Osteoblast (primary cell): ENCODE data around the gene VWA5B2. TPM values are rescaled to one million over a fixed set of nuclear protein-coding genes. Genes with fewer than 3 reads are reported as not detected.

Experiments
- DNase-seq: peaks from one replicate; pipeline ENCODE4 v3.0.0; 2011; ENCODE audit warnings: low spot score, mixed read lengths; ENCODE audit not compliant: insufficient read length; ENCODE audit errors: missing footprints
- H2AFZ ChIP-seq: 2 replicates; pipeline ENCODE4 v1.6.0; 2011; ENCODE audit warnings: mild to moderate bottlenecking, low read length
- H3K27ac ChIP-seq: 2 replicates; pipeline ENCODE4 v1.5.1; 2011; ENCODE audit warnings: mild to moderate bottlenecking, low read depth, low read length, moderate library complexity
- H3K27me3 ChIP-seq: 2 replicates; pipeline ENCODE4 v1.6.0; 2012; ENCODE audit warnings: mild to moderate bottlenecking, control low read depth, inconsistent platforms, low read length, moderate library complexity; ENCODE audit not compliant: insufficient read depth
- H3K36me3 ChIP-seq: 2 replicates; pipeline ENCODE4 v1.5.1; 2011; ENCODE audit warnings: mild to moderate bottlenecking, low read length, control low read depth, moderate library complexity; ENCODE audit not compliant: insufficient read depth
- H3K4me1 ChIP-seq: 2 replicates; pipeline ENCODE4 v1.5.1; 2011; ENCODE audit warnings: mild to moderate bottlenecking, low read length, control low read depth, moderate library complexity; ENCODE audit not compliant: insufficient read depth
- H3K4me2 ChIP-seq: 2 replicates; pipeline ENCODE4 v1.6.0; 2011; ENCODE audit warnings: mild to moderate bottlenecking, low read length; ENCODE audit not compliant: insufficient read depth
- H3K4me3 ChIP-seq: fragments of 200-600 bp; sonication (generic); 3 replicates; pipeline ENCODE4 v1.5.1; 2012; ENCODE audit warnings: mild to moderate bottlenecking, low read length, inconsistent platforms; ENCODE audit not compliant: insufficient read depth
- H3K79me2 ChIP-seq: 2 replicates; pipeline ENCODE4 v1.6.0; 2012; ENCODE audit warnings: mild to moderate bottlenecking, low read length, control low read depth, inconsistent platforms; ENCODE audit not compliant: insufficient read depth
- H3K9me3 ChIP-seq: 2 replicates; pipeline ENCODE4 v1.5.1; 2011; ENCODE audit warnings: low read depth, low read length, control low read depth
- H4K20me1 ChIP-seq: 2 replicates; pipeline ENCODE4 v1.6.0; 2012; ENCODE audit warnings: mild to moderate bottlenecking, low read length, control low read depth; ENCODE audit not compliant: insufficient read depth
- small RNA-seq: library from RNA; depleted of rRNA; stranded (forward); fragments of <200 nt; gene quantifications from one replicate; pipeline ENCODE3, GENCODE V24; 2012
- total RNA-seq: library from RNA; depleted of rRNA; stranded (reverse); fragments of >200 nt; gene quantifications from 2 replicates; pipeline ENCODE4 v1.2.3, GENCODE V29; 2012
- TF ChIP-seq, protein P1 (sequence below): IDR thresholded peaks from 2 replicates; pipeline ENCODE4 v1.5.1; 2011; ENCODE audit warnings: mild to moderate bottlenecking, low read depth, low read length, moderate library complexity; ENCODE audit errors: extremely low read depth

VWA5B2 gene
- total RNA-seq, 1 donor: not detected

GRCh38 chr3:184291044-184291737 is 61.8 kb downstream of the VWA5B2 start:
- peak; percentile 55 for DNase-seq

More at GRCh38 chr3:184291044-184291737, 61.8 kb downstream of the VWA5B2 start:
- H3K4me1 ChIP-seq: no peaks in the 10 kb centered on the region
- H3K27ac ChIP-seq: no peak overlapping the region
- TF ChIP-seq, protein P1, sequence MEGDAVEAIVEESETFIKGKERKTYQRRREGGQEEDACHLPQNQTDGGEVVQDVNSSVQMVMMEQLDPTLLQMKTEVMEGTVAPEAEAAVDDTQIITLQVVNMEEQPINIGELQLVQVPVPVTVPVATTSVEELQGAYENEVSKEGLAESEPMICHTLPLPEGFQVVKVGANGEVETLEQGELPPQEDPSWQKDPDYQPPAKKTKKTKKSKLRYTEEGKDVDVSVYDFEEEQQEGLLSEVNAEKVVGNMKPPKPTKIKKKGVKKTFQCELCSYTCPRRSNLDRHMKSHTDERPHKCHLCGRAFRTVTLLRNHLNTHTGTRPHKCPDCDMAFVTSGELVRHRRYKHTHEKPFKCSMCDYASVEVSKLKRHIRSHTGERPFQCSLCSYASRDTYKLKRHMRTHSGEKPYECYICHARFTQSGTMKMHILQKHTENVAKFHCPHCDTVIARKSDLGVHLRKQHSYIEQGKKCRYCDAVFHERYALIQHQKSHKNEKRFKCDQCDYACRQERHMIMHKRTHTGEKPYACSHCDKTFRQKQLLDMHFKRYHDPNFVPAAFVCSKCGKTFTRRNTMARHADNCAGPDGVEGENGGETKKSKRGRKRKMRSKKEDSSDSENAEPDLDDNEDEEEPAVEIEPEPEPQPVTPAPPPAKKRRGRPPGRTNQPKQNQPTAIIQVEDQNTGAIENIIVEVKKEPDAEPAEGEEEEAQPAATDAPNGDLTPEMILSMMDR: no peak
- no peaks in the 10 kb centered on the region for H3K9me3 ChIP-seq
- no peaks in the 10 kb centered on the region for H4K20me1 ChIP-seq
- H2AFZ ChIP-seq: no peak overlapping the region
- H3K4me2 ChIP-seq: no peak overlapping the region
- H3K27me3 ChIP-seq: peaks cover 14% of the 10 kb centered on the region
- H3K79me2 ChIP-seq: no peaks in the 10 kb centered on the region
- no peak overlapping the region for H3K4me3 ChIP-seq
- no peaks in the 10 kb centered on the region for H3K36me3 ChIP-seq

Small RNA genes within 50 kb of the gene (small RNA-seq; reads per million reads assigned to genes)
- not detected for gene MIR1224

Other genes with a start within 250 kb of the VWA5B2 start
- gene ABCC5, start 211.7 kb upstream of the VWA5B2 start, total RNA-seq: 18.0 and 19.2 TPM in 2 replicates
- gene HTR3D, start 197.8 kb upstream of the VWA5B2 start, total RNA-seq: not detected in 2 replicates
- gene HTR3C, start 176.5 kb upstream of the VWA5B2 start, total RNA-seq: not detected in 2 replicates
- not detected in 2 replicates for gene HTR3E, start 132.5 kb upstream of the VWA5B2 start, total RNA-seq
- gene EIF2B5, start 94.2 kb upstream of the VWA5B2 start, total RNA-seq: 19.4 and 22.1 TPM in 2 replicates
- gene DVL3, start 74.2 kb upstream of the VWA5B2 start, total RNA-seq: 51.6 and 60.4 TPM in 2 replicates
- 375 and 427 TPM in 2 replicates for gene AP2M1, start 54.7 kb upstream of the VWA5B2 start, total RNA-seq
- 44.8 and 46.7 TPM in 2 replicates for gene ABCF3, start 43.4 kb upstream of the VWA5B2 start, total RNA-seq
- 26.8 and 28.9 TPM in 2 replicates for gene ALG3, start 19.4 kb downstream of the VWA5B2 start, total RNA-seq
- 2.7 and 3.3 TPM in 2 replicates for gene EEF1AKMT4, start 20.1 kb downstream of the VWA5B2 start, total RNA-seq
- not detected in 2 replicates for gene CAMK2N2, start 32.0 kb downstream of the VWA5B2 start, total RNA-seq
- not detected in 2 replicates for gene ECE2, start 46.4 kb downstream of the VWA5B2 start, total RNA-seq
- gene PSMD2, start 69.7 kb downstream of the VWA5B2 start, total RNA-seq: 259 and 301 TPM in 2 replicates
- 215 and 245 TPM in 2 replicates for gene EIF4G1, start 85.0 kb downstream of the VWA5B2 start, total RNA-seq
- 9.8 and 10.6 TPM in 2 replicates for gene FAM131A, start 108.0 kb downstream of the VWA5B2 start, total RNA-seq
- 3.2 and 4.3 TPM in 2 replicates for gene CLCN2, start 132.0 kb downstream of the VWA5B2 start, total RNA-seq
- 47.4 and 61.2 TPM in 2 replicates for gene POLR2H, start 132.1 kb downstream of the VWA5B2 start, total RNA-seq
- under 0.01 TPM in 1 of 2 replicates, not detected in the other for gene THPO, start 148.6 kb downstream of the VWA5B2 start, total RNA-seq
- 0.29 and 0.36 TPM in 2 replicates for gene CHRD, start 150.5 kb downstream of the VWA5B2 start, total RNA-seq